GM19035 (cell line): ENCODE data around the gene BCAP31.
"Not testable (repeated sequence)": the region's sequence is repeated elsewhere in the genome, so short reads cannot be mapped to it uniquely, and the experiment has no call there.

ENCODE experiments used
- ATAC-seq: cut with Tn5 transposase; IDR thresholded peaks from one replicate; pipeline ENCODE4 v1.9.1; 2021; ENCODE audit not compliant: unreplicated experiment

BCAP31 gene

GRCh38 chrX:153696538-153696937, 27.6 kb downstream of the BCAP31 start:
- not testable (repeated sequence) for ATAC-seq

GRCh38 chrX:153696100-153696499, 28.1 kb downstream of the BCAP31 start:
- no peak for ATAC-seq

- ATAC-seq = no peak
Measured at GRCh38 chrX:153694687-153695270, 29.4 kb downstream of the BCAP31 start.

GRCh38 chrX:153694256-153694655, 29.9 kb downstream of the BCAP31 start:
- not testable (repeated sequence) for ATAC-seq

- ATAC-seq = no peak
Measured at GRCh38 chrX:153693216-153694086, 30.7 kb downstream of the BCAP31 start.

- no peak for ATAC-seq
Measured at GRCh38 chrX:153692611-153693156, 31.5 kb downstream of the BCAP31 start.

GRCh38 chrX:153692003-153692402, 32.2 kb downstream of the BCAP31 start:
- no peak for ATAC-seq

- not testable (repeated sequence) for ATAC-seq
Measured at GRCh38 chrX:153691032-153691827, 33.0 kb downstream of the BCAP31 start.

GRCh38 chrX:153690466-153690865, 33.7 kb downstream of the BCAP31 start:
- ATAC-seq = no peak

GRCh38 chrX:153689654-153690465, 34.3 kb downstream of the BCAP31 start:
- no peak for ATAC-seq

GRCh38 chrX:153688911-153689590, 35.1 kb downstream of the BCAP31 start:
- ATAC-seq = no peak

GRCh38 chrX:153688506-153688905, 35.7 kb downstream of the BCAP31 start:
- ATAC-seq = no peak

GRCh38 chrX:153688071-153688470, 36.1 kb downstream of the BCAP31 start:
- no peak for ATAC-seq

- no peak for ATAC-seq
Measured at GRCh38 chrX:153687121-153688039, 36.8 kb downstream of the BCAP31 start, which contains the start of gene SLC6A8. TSS of gene SLC6A8 (plus strand) at chrX:153687926. CDS start at chrX:153688575, 649 bp downstream.

- no peak for ATAC-seq
Measured at GRCh38 chrX:153686711-153687110, 37.5 kb downstream of the BCAP31 start.

- no peak for ATAC-seq
Measured at GRCh38 chrX:153685751-153686696, 38.2 kb downstream of the BCAP31 start.

- no peak for ATAC-seq
Measured at GRCh38 chrX:153685156-153685536, 39.0 kb downstream of the BCAP31 start.
